Measurements from ENCODE around the gene FAM107B.

Gene FAM107B

GRCh38 chr10:14758451-14758850 is 16.2 kb downstream of the FAM107B start:
- no peak for TF ChIP-seq REST (IDR thresholded peaks at IDR 0.05; ENCODE audit: insufficient read depth in 1 of 2, low read depth in 2 of 2, low read length in 2 of 2)
- no peak for TF ChIP-seq TAF1 (IDR thresholded peaks at IDR 0.05; ENCODE audit: borderline replicate concordance, insufficient read depth, low read length)
- TF ChIP-seq POLR2AphosphoS5 (IDR thresholded peaks at IDR 0.05; ENCODE audit: low read depth, low read length) = no peak
- no peak for TF ChIP-seq FOXP2 (optimal IDR thresholded peaks at IDR 0.05; ENCODE audit: borderline replicate concordance, extremely low read depth, extremely low read length, insufficient read depth)
- TF ChIP-seq SIN3A (IDR thresholded peaks at IDR 0.05; ENCODE audit: borderline replicate concordance, insufficient read depth, low read length) = no peak

GRCh38 chr10:14757986-14758385 is 16.7 kb downstream of the FAM107B start:
- TF ChIP-seq FOXP2 (optimal IDR thresholded peaks at IDR 0.05; ENCODE audit: borderline replicate concordance, extremely low read depth, extremely low read length, insufficient read depth) = no peak
- TF ChIP-seq REST (IDR thresholded peaks at IDR 0.05; ENCODE audit: insufficient read depth in 1 of 2, low read depth in 2 of 2, low read length in 2 of 2) = no peak
- TF ChIP-seq POLR2AphosphoS5 (IDR thresholded peaks at IDR 0.05; ENCODE audit: low read depth, low read length) = no peak
- TF ChIP-seq TAF1 (IDR thresholded peaks at IDR 0.05; ENCODE audit: borderline replicate concordance, insufficient read depth, low read length) = no peak
- no peak for TF ChIP-seq SIN3A (IDR thresholded peaks at IDR 0.05; ENCODE audit: borderline replicate concordance, insufficient read depth, low read length)

DNA sequence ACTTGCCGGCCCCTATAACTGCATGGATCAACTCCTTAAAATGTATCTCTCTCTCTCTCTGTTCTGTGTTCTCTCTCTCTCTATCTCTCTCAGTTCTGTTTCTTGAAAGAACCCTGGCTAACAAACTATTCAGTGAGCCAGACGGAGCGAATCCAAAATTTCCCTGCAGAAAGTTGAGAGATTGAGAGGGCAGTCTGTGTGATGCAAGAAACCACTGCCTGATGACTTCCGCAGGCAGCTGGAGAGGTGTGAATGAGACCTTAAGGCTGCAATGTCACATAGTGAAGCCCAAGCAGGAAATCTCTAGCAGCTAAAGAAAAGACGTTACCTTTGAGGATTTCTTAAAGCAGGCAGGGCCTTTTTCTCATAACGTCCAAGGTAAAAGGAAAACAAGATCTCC is 17.3 kb downstream of the FAM107B start:
- TF ChIP-seq TAF1 (IDR thresholded peaks at IDR 0.05; ENCODE audit: borderline replicate concordance, insufficient read depth, low read length) (no peak), REST (IDR thresholded peaks at IDR 0.05; ENCODE audit: insufficient read depth in 1 of 2, low read depth in 2 of 2, low read length in 2 of 2) (no peak), POLR2AphosphoS5 (IDR thresholded peaks at IDR 0.05; ENCODE audit: low read depth, low read length) (no peak), FOXP2 (optimal IDR thresholded peaks at IDR 0.05; ENCODE audit: borderline replicate concordance, extremely low read depth, extremely low read length, insufficient read depth) (no peak), SIN3A (IDR thresholded peaks at IDR 0.05; ENCODE audit: borderline replicate concordance, insufficient read depth, low read length) (no peak)

DNA sequence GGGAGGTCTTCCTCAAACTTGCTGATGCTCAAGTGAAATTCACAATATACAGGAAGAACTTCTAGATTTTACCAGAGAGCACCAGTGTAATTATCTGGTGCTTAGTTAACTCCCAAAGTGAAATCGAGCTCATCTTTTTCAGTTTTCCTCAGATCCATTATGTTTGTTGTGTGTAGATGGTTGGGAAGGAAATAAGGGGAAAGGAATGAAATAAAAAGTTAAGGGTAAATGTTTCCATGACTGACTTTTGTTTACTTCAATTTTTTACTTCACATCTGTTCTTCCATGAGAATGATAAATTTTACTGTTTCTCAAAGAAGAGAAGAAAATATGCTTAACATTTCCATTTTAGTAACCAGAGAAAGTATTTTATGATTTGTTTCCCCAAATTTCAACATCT is 21.3 kb downstream of the FAM107B start:
- TF ChIP-seq TAF1 (IDR thresholded peaks at IDR 0.05; ENCODE audit: borderline replicate concordance, insufficient read depth, low read length) (no peak), REST (IDR thresholded peaks at IDR 0.05; ENCODE audit: insufficient read depth in 1 of 2, low read depth in 2 of 2, low read length in 2 of 2) (no peak), SIN3A (IDR thresholded peaks at IDR 0.05; ENCODE audit: borderline replicate concordance, insufficient read depth, low read length) (no peak), FOXP2 (optimal IDR thresholded peaks at IDR 0.05; ENCODE audit: borderline replicate concordance, extremely low read depth, extremely low read length, insufficient read depth) (no peak), POLR2AphosphoS5 (IDR thresholded peaks at IDR 0.05; ENCODE audit: low read depth, low read length) (no peak)

DNA sequence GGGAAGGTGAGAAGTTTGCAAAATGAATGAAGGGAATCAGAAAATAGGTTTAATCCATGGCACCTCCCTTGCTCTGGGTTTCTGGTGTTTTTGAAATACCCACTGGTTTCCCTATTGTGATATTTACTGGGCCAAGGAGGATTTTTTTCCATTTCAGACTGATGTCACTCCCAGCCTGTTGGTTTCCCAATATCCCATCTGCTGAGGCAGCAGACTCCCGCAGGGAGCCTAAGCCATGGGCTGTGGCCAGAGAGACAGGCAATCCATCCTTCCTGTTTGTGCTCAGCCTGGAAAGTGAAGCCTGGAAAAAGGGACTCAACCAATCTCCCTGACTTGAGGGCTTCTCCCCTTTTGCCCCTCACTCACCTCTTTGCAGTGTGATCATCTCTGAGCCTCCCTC is 22.8 kb downstream of the FAM107B start:
- TF ChIP-seq FOXP2 (optimal IDR thresholded peaks at IDR 0.05; ENCODE audit: borderline replicate concordance, extremely low read depth, extremely low read length, insufficient read depth) = no peak
- no peak for TF ChIP-seq TAF1 (IDR thresholded peaks at IDR 0.05; ENCODE audit: borderline replicate concordance, insufficient read depth, low read length)
- no peak for TF ChIP-seq SIN3A (IDR thresholded peaks at IDR 0.05; ENCODE audit: borderline replicate concordance, insufficient read depth, low read length)
- TF ChIP-seq REST (IDR thresholded peaks at IDR 0.05; ENCODE audit: insufficient read depth in 1 of 2, low read depth in 2 of 2, low read length in 2 of 2) = no peak
- TF ChIP-seq POLR2AphosphoS5 (IDR thresholded peaks at IDR 0.05; ENCODE audit: low read depth, low read length) = no peak

Data from PFSK-1 (cell line).